Testis (tissue), 3 donors: ENCODE data around the gene FMO1. TPM values are rescaled to one million over a fixed set of nuclear protein-coding genes. Genes with fewer than 3 reads are reported as not detected.

Source experiments
- DNase-seq: peaks from one replicate; pipeline ENCODE4 v3.0.0-alpha.2; 2019
- H3K27ac ChIP-seq, 2 donors: fragments of 200-600 bp; sonication (generic); one replicate each; pipeline ENCODE4 v1.5.1; 2019
- H3K27me3 ChIP-seq: fragments of 200-600 bp; sonication (generic); one replicate; pipeline ENCODE4 v1.5.1; 2019
- H3K36me3 ChIP-seq: fragments of 200-600 bp; sonication (generic); one replicate; pipeline ENCODE4 v1.5.1; 2017; ENCODE audit warnings: low read depth; ENCODE audit errors: missing control alignments
- H3K4me1 ChIP-seq: fragments of 200-600 bp; sonication (generic); one replicate; pipeline ENCODE4 v1.5.1; 2019
- H3K4me3 ChIP-seq, 2 donors: fragments of 200-600 bp; sonication (generic); one replicate each; pipeline ENCODE4 v1.5.1; 2017 to 2019
- H3K9me3 ChIP-seq: fragments of 200-600 bp; sonication (generic); one replicate; pipeline ENCODE4 v1.5.1; 2017
- POLR2A ChIP-seq: fragments of 450-650 bp; IDR thresholded peaks from one replicate; pipeline ENCODE4 v1.6.1; 2017; ENCODE audit warnings: antibody characterized with exemption, mild to moderate bottlenecking, moderate library complexity
- WGBS, 2 donors: methylation state at CpG; one replicate each; pipeline ENCODE4 v1.1.5; 2018; 5-methylcytosine and 5-hydroxymethylcytosine counted together
- intact Hi-C: fragments of 100-400 bp; cut with DNase I; formaldehyde crosslinking; loops from one replicate; pipeline ENCODE4 v1.15.1; 2023; ENCODE audit warnings: low total_unique reads
- polyA plus RNA-seq: library from polyadenylated mRNA; stranded (reverse); fragments of 350-450 nt; fragmentation: Illumina TruSeq; extraction: RNeasy Lipid Tissue Mini Kit (QIAGEN cat#74804); gene quantifications from one replicate; pipeline ENCODE4 v1.2.3, GENCODE V29; 2014; ENCODE audit warnings: low read depth, low replicate concordance; ENCODE audit not compliant: insufficient read depth
- total RNA-seq, 2 donors: library from RNA; depleted of rRNA; stranded (reverse); fragments of >200 nt; gene quantifications; one replicate each; pipeline ENCODE4 v1.2.3, GENCODE V29; 2016
- TF ChIP-seq, protein P1 (sequence below), 3 experiments: fragments of 450-650 bp in 2 of 3; fragments of 200-600 bp in 1 of 3; sonication (generic) in 1 of 3; IDR thresholded peaks; one replicate each; pipeline ENCODE4 v1.5.1; 2016 to 2019; ENCODE audit warnings: antibody characterized with exemption in 3 of 3, mild to moderate bottlenecking in 2 of 3, moderate library complexity in 1 of 3

Gene FMO1
- total and polyA plus RNA-seq, 3 donors from 2014 or later = 1.7 to 3.7 TPM; not detected in 1

GRCh38 chr1:171247501-171247900, 793 bp upstream of the FMO1 start:
- H3K4me1 ChIP-seq = no peaks in the 10 kb centered on the region
- intact Hi-C loops = loop anchor here (10.0 kb wide), 1 partner anchor 67 kb away; the partner anchor contains the start of gene FMO4
- DNase-seq = no peak
- no peaks in the 10 kb centered on the region for H3K9me3 ChIP-seq
- TF ChIP-seq POLR2A = no peak
- TF ChIP-seq, protein P1, sequence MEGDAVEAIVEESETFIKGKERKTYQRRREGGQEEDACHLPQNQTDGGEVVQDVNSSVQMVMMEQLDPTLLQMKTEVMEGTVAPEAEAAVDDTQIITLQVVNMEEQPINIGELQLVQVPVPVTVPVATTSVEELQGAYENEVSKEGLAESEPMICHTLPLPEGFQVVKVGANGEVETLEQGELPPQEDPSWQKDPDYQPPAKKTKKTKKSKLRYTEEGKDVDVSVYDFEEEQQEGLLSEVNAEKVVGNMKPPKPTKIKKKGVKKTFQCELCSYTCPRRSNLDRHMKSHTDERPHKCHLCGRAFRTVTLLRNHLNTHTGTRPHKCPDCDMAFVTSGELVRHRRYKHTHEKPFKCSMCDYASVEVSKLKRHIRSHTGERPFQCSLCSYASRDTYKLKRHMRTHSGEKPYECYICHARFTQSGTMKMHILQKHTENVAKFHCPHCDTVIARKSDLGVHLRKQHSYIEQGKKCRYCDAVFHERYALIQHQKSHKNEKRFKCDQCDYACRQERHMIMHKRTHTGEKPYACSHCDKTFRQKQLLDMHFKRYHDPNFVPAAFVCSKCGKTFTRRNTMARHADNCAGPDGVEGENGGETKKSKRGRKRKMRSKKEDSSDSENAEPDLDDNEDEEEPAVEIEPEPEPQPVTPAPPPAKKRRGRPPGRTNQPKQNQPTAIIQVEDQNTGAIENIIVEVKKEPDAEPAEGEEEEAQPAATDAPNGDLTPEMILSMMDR (IDR thresholded peaks at IDR 0.05) = no peak
- no peaks in the 10 kb centered on the region for H3K27me3 ChIP-seq
- 80 to 91% methylated on average over 4 of the region's 4 CpGs for WGBS, 2 donors
- H3K36me3 ChIP-seq = no peaks in the 10 kb centered on the region
- no peak overlapping the region for H3K27ac ChIP-seq
- no peak overlapping the region for H3K4me3 ChIP-seq

DNA sequence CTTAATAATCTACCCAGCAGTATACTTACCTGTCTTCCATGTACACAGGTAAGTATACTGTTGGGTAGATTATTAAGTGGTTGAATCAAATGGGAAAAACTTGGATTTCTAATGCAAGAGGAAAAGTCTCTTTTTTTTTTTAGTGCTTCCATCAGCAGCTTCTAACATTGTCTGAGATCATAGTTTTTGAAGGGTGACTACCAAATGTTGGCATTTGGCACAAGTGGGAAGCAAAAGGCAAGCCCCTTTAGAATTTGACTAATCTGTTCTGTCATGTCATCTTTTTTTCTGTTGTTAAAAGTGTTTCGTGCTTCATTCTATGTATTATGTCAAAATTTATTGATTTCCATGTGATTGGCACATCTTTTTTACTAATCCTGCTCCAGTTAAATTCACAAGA, 547 bp downstream of the FMO1 start:
- DNase-seq = no peak
- 76 to 91% methylated on average over 1 of the region's 1 CpG for WGBS, 2 donors
- no peak overlapping the region for H3K4me3 ChIP-seq
- TF ChIP-seq, protein P1 (IDR thresholded peaks at IDR 0.05) = no peak
- TF ChIP-seq POLR2A = no peak
- no peaks in the 10 kb centered on the region for H3K36me3 ChIP-seq
- no peak overlapping the region for H3K27ac ChIP-seq
- intact Hi-C loops = loop anchor here (10.0 kb wide), 1 partner anchor 66 kb away; the partner anchor contains the start of gene FMO4
- H3K4me1 ChIP-seq = no peaks in the 10 kb centered on the region
- H3K27me3 ChIP-seq = no peaks in the 10 kb centered on the region
- H3K9me3 ChIP-seq = no peaks in the 10 kb centered on the region

DNA sequence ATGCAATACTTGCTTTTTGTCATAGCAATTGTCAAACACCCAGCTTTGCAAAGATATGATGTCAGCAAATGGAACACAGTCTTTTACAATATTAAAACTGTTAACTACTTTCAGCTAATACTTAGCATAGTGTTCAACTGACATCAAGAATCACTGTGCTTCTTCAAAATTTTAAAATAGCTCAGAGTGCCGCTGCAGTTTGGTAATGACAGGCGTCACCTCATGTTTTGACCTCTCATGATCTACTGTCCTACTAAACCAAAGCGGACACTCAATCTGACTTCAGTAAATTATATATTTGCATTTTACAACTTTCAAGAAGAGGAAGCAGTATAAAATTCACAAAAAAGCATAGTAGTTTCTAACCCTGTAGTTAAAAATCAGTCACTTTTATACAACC, 2.0 kb downstream of the FMO1 start:
- no peak for DNase-seq
- H3K4me1 ChIP-seq = no peaks in the 10 kb centered on the region
- no peak overlapping the region for H3K4me3 ChIP-seq
- TF ChIP-seq, protein P1 (IDR thresholded peaks at IDR 0.05) = no peak
- TF ChIP-seq POLR2A = no peak
- no peaks in the 10 kb centered on the region for H3K9me3 ChIP-seq
- H3K36me3 ChIP-seq = no peaks in the 10 kb centered on the region
- 92 to 98% methylated on average over 3 of the region's 3 CpGs for WGBS, 2 donors
- H3K27ac ChIP-seq = no peak overlapping the region
- H3K27me3 ChIP-seq = no peaks in the 10 kb centered on the region
- intact Hi-C loops = no loop called here

- 9 to 14% methylated on average over 27 to 34 of the region's 34 CpGs for WGBS, 2 donors
- Histone ChIP-seq H3K4me1 (no peaks in the 10 kb centered on the region), H3K4me3 (peak overlapping the region; percentile 19 to 55), H3K27me3 (no peaks in the 10 kb centered on the region), H3K27ac (no peak overlapping the region), H3K9me3 (no peaks in the 10 kb centered on the region), H3K36me3 (no peaks in the 10 kb centered on the region)
- TF ChIP-seq, protein P1 (IDR thresholded peaks at IDR 0.05) = peak in 2 of 3 experiments; percentile 15 to 49
- TF ChIP-seq POLR2A = no peak
- intact Hi-C loops = no loop called here
- peak; percentile 45 for DNase-seq
Observed at GRCh38 chr1:171251042-171251951, 3.0 kb downstream of the FMO1 start.
